ENCODE data around the gene TFAP2B.

Gene TFAP2B

DNA sequence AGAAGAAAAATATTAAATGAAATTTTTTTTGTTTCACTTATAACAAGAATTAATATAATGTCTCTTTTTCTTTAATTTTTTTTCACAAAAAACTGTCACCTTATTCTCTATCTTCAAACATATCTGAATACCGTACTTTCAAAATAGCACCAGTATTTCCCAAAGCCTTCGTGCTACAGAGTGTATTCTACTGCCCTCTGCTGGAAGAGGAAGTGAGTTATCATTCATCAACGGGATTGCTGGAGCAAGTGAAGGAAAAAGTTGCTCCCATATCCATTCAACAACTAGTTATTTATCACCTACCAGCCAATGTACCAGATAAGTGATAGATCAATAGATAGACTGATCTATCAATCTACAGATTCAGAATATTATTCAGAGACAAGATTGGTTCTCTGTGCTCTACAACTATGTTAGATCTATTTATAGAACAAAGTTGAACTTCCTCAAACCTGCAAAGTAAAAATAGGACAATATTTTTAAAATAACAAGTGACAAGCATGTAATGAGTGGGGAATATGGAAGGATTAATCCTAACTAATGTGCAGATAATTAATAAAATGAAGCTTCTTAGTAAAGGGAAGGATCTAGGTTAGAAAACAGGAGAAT, 26.7 kb upstream of the TFAP2B start:
- H3K14ac ChIP-seq (ENCODE audit: low read length), result no peak overlapping the region
- H3K4me2 ChIP-seq (ENCODE audit: low read length), result no peak overlapping the region
- H3K4me3 ChIP-seq (ENCODE audit: low read depth, low read length), result no peak overlapping the region
- no peak overlapping the region for H3K9ac ChIP-seq (ENCODE audit: low read length)
- H3K27ac ChIP-seq (ENCODE audit: low read depth, low read length), result no peak overlapping the region
- H2BK120ac ChIP-seq (ENCODE audit: insufficient read depth, low read length, poor library complexity), result no peak overlapping the region
- H4K8ac ChIP-seq (ENCODE audit: low read depth, low read length), result no peak overlapping the region
- H2AK5ac ChIP-seq (ENCODE audit: low read length), result no peak overlapping the region
- H3K4me1 ChIP-seq (ENCODE audit: control insufficient read depth in 1 of 2, insufficient read depth in 2 of 2, low read length in 2 of 2), result no peaks in the 10 kb centered on the region
- no peak overlapping the region for H4K12ac ChIP-seq (ENCODE audit: low read depth, low read length)
- H2BK12ac ChIP-seq (ENCODE audit: low read length), result no peak overlapping the region
- no peak overlapping the region for H3K4ac ChIP-seq (ENCODE audit: low read depth, low read length)
- H2BK5ac ChIP-seq (ENCODE audit: low read depth, low read length, poor library complexity), result no peak overlapping the region
- no peak overlapping the region for H2AFZ ChIP-seq (ENCODE audit: insufficient read depth, low read length, poor library complexity)
- no peak overlapping the region for H3K23ac ChIP-seq (ENCODE audit: low read length)
- no CpG with 5 or more reads among the region's 3 CpGs for WGBS (ENCODE audit: extremely low coverage, insufficient coverage, insufficient read length)
- no peaks in the 10 kb centered on the region for H3K36me3 ChIP-seq (ENCODE audit: control insufficient read depth in 1 of 2, insufficient read depth in 2 of 2, low read length in 2 of 2)
- peak; percentile 10 to 84 for DNase-seq
- no peaks in the 10 kb centered on the region for H3K79me1 ChIP-seq (ENCODE audit: low read length)
- H3K79me2 ChIP-seq (ENCODE audit: control insufficient read depth, insufficient read depth, low read length, poor library complexity), result no peaks in the 10 kb centered on the region
- no peak overlapping the region for H4K91ac ChIP-seq (ENCODE audit: low read depth, low read length)
- no peak overlapping the region for H3K18ac ChIP-seq (ENCODE audit: low read length)
- H3K27me3 ChIP-seq (ENCODE audit: insufficient read depth, low read length), result no peaks in the 10 kb centered on the region
- H3K9me3 ChIP-seq (ENCODE audit: insufficient read depth, low read depth, low read length), result no peaks in the 10 kb centered on the region

DNA sequence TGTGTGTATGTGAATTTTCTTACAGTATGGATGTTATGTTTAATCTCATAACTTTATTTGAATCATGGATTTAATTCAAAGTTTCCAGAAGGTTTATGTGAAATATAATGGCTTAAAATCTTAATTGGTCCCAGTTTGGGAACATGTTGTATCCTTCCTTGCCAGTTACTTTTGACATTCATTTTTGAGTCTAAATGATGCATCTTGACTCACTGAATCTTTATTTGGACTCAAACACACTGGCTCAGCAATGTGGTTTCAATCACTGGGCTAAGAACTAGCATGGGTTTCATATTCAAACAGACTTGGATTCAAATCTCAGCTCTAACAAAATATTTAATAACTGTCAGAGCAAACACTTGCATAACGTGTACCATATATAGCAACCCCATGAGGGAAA, 25.9 kb upstream of the TFAP2B start:
- no CpG with 5 or more reads among the region's 1 CpG for WGBS (ENCODE audit: extremely low coverage, insufficient coverage, insufficient read length)
- DNase-seq, result no peak
- H3K79me1 ChIP-seq (ENCODE audit: low read length), result no peaks in the 10 kb centered on the region

DNA sequence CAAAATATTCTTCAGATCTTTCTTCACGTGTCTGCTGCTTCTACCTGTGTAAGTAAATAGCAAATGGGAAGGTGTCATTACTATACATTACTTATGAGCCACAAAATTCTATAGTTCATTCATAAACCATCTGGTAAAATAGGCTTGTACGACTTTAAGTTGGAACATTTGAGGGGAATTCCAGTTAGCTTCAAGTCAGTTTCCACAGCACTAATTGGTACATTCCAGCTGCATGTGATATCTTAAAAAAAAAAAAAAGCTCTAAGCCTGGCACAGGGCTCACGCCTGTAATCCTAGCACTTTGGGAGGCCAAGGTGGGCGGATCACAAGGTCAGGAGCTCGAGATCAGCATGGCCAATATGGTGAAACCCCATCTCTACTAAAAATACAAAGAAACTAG, 23.1 kb upstream of the TFAP2B start:
- H3K18ac ChIP-seq (ENCODE audit: low read length), result no peak overlapping the region
- H3K9me3 ChIP-seq (ENCODE audit: insufficient read depth, low read depth, low read length), result no peaks in the 10 kb centered on the region
- no peak for DNase-seq

More for the DNA sequence above, 25.9 kb upstream of the TFAP2B start:
- H3K27me3 ChIP-seq (ENCODE audit: insufficient read depth, low read length), result no peaks in the 10 kb centered on the region
- H3K18ac ChIP-seq (ENCODE audit: low read length), result no peak overlapping the region
- H3K9me3 ChIP-seq (ENCODE audit: insufficient read depth, low read depth, low read length), result no peaks in the 10 kb centered on the region
- no peak overlapping the region for H2AFZ ChIP-seq (ENCODE audit: insufficient read depth, low read length, poor library complexity)
- H4K91ac ChIP-seq (ENCODE audit: low read depth, low read length), result no peak overlapping the region
- H2AK5ac ChIP-seq (ENCODE audit: low read length), result no peak overlapping the region
- H2BK120ac ChIP-seq (ENCODE audit: insufficient read depth, low read length, poor library complexity), result no peak overlapping the region
- H3K4me2 ChIP-seq (ENCODE audit: low read length), result no peak overlapping the region
- H2BK12ac ChIP-seq (ENCODE audit: low read length), result no peak overlapping the region
- no peak overlapping the region for H4K12ac ChIP-seq (ENCODE audit: low read depth, low read length)
- no peak overlapping the region for H3K27ac ChIP-seq (ENCODE audit: low read depth, low read length)
- no peak overlapping the region for H3K4me3 ChIP-seq (ENCODE audit: low read depth, low read length)
- no peak overlapping the region for H3K23ac ChIP-seq (ENCODE audit: low read length)
- H3K4me1 ChIP-seq (ENCODE audit: control insufficient read depth in 1 of 2, insufficient read depth in 2 of 2, low read length in 2 of 2), result no peaks in the 10 kb centered on the region
- H3K36me3 ChIP-seq (ENCODE audit: control insufficient read depth in 1 of 2, insufficient read depth in 2 of 2, low read length in 2 of 2), result no peaks in the 10 kb centered on the region
- H4K8ac ChIP-seq (ENCODE audit: low read depth, low read length), result no peak overlapping the region
- no peak overlapping the region for H3K9ac ChIP-seq (ENCODE audit: low read length)
- H3K4ac ChIP-seq (ENCODE audit: low read depth, low read length), result no peak overlapping the region
- H3K79me2 ChIP-seq (ENCODE audit: control insufficient read depth, insufficient read depth, low read length, poor library complexity), result no peaks in the 10 kb centered on the region
- H2BK5ac ChIP-seq (ENCODE audit: low read depth, low read length, poor library complexity), result no peak overlapping the region
- no peak overlapping the region for H3K14ac ChIP-seq (ENCODE audit: low read length)

DNA sequence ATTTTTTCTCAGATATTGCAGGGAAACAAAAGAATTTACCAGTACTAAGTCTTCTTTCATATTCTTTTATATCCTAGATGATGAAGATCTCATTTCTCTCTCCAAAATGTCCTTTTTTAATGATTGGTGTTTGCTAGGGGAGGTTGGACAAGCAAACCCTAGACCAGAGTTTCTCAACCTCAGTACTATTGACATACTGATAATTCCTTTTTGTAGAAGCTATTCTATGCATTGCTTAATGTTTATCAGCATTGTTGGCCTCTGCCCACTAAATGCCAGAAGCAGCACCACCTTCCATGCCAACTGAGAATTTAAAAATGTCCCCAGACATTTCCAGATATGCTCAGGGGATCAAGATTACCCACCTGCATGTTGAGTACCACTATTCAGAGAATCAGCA, 14.4 kb upstream of the TFAP2B start:
- no peak for DNase-seq
- no peak overlapping the region for H3K4me3 ChIP-seq (ENCODE audit: low read depth, low read length)
- H3K36me3 ChIP-seq (ENCODE audit: control insufficient read depth in 1 of 2, insufficient read depth in 2 of 2, low read length in 2 of 2), result no peaks in the 10 kb centered on the region
- no peak overlapping the region for H2BK120ac ChIP-seq (ENCODE audit: insufficient read depth, low read length, poor library complexity)
- H4K12ac ChIP-seq (ENCODE audit: low read depth, low read length), result no peak overlapping the region
- H3K79me1 ChIP-seq (ENCODE audit: low read length), result no peaks in the 10 kb centered on the region
- H2AK5ac ChIP-seq (ENCODE audit: low read length), result no peak overlapping the region
- H3K9ac ChIP-seq (ENCODE audit: low read length), result no peak overlapping the region
- H3K4me1 ChIP-seq (ENCODE audit: control insufficient read depth in 1 of 2, insufficient read depth in 2 of 2, low read length in 2 of 2), result no peaks in the 10 kb centered on the region
- H3K4ac ChIP-seq (ENCODE audit: low read depth, low read length), result no peak overlapping the region
- no peaks in the 10 kb centered on the region for H3K27me3 ChIP-seq (ENCODE audit: insufficient read depth, low read length)
- no peak overlapping the region for H2AFZ ChIP-seq (ENCODE audit: insufficient read depth, low read length, poor library complexity)
- H4K8ac ChIP-seq (ENCODE audit: low read depth, low read length), result no peak overlapping the region
- no peaks in the 10 kb centered on the region for H3K9me3 ChIP-seq (ENCODE audit: insufficient read depth, low read depth, low read length)
- no peak overlapping the region for H4K91ac ChIP-seq (ENCODE audit: low read depth, low read length)
- no peak overlapping the region for H2BK5ac ChIP-seq (ENCODE audit: low read depth, low read length, poor library complexity)
- no peak overlapping the region for H2BK12ac ChIP-seq (ENCODE audit: low read length)
- no peak overlapping the region for H3K23ac ChIP-seq (ENCODE audit: low read length)
- H3K27ac ChIP-seq (ENCODE audit: low read depth, low read length), result no peak overlapping the region
- H3K14ac ChIP-seq (ENCODE audit: low read length), result no peak overlapping the region
- H3K79me2 ChIP-seq (ENCODE audit: control insufficient read depth, insufficient read depth, low read length, poor library complexity), result no peaks in the 10 kb centered on the region
- no peak overlapping the region for H3K18ac ChIP-seq (ENCODE audit: low read length)
- no peak overlapping the region for H3K4me2 ChIP-seq (ENCODE audit: low read length)

More for the DNA sequence above, 23.1 kb upstream of the TFAP2B start:
- WGBS (ENCODE audit: extremely low coverage, insufficient coverage, insufficient read length), result no CpG with 5 or more reads among the region's 5 CpGs
- Histone ChIP-seq H2AFZ (ENCODE audit: insufficient read depth, low read length, poor library complexity) (no peak overlapping the region), H2BK12ac (ENCODE audit: low read length) (no peak overlapping the region), H3K79me2 (ENCODE audit: control insufficient read depth, insufficient read depth, low read length, poor library complexity) (no peaks in the 10 kb centered on the region), H2AK5ac (ENCODE audit: low read length) (no peak overlapping the region), H3K4me1 (ENCODE audit: control insufficient read depth in 1 of 2, insufficient read depth in 2 of 2, low read length in 2 of 2) (no peaks in the 10 kb centered on the region), H3K4ac (ENCODE audit: low read depth, low read length) (no peak overlapping the region), H3K27me3 (ENCODE audit: insufficient read depth, low read length) (no peaks in the 10 kb centered on the region), H3K36me3 (ENCODE audit: control insufficient read depth in 1 of 2, insufficient read depth in 2 of 2, low read length in 2 of 2) (no peaks in the 10 kb centered on the region), H2BK5ac (ENCODE audit: low read depth, low read length, poor library complexity) (no peak overlapping the region), H2BK120ac (ENCODE audit: insufficient read depth, low read length, poor library complexity) (no peak overlapping the region), H3K27ac (ENCODE audit: low read depth, low read length) (no peak overlapping the region), H3K4me3 (ENCODE audit: low read depth, low read length) (no peak overlapping the region), H4K12ac (ENCODE audit: low read depth, low read length) (no peak overlapping the region), H4K8ac (ENCODE audit: low read depth, low read length) (no peak overlapping the region), H3K9ac (ENCODE audit: low read length) (no peak overlapping the region), H3K23ac (ENCODE audit: low read length) (no peak overlapping the region), H4K91ac (ENCODE audit: low read depth, low read length) (no peak overlapping the region), H3K14ac (ENCODE audit: low read length) (no peak overlapping the region), H3K4me2 (ENCODE audit: low read length) (no peak overlapping the region), H3K79me1 (ENCODE audit: low read length) (no peaks in the 10 kb centered on the region)
